Measurements from ENCODE around the gene SLC28A1. TPM values are rescaled to one million over a fixed set of nuclear protein-coding genes. Genes with fewer than 3 reads are reported as not detected.
A peak's percentile ranks its signal among the peaks of the same experiment; 100 is the strongest.

Gene SLC28A1
- total and polyA plus RNA-seq, 4 donors = 0.09 to 39.7 (median 18.3) TPM

DNA sequence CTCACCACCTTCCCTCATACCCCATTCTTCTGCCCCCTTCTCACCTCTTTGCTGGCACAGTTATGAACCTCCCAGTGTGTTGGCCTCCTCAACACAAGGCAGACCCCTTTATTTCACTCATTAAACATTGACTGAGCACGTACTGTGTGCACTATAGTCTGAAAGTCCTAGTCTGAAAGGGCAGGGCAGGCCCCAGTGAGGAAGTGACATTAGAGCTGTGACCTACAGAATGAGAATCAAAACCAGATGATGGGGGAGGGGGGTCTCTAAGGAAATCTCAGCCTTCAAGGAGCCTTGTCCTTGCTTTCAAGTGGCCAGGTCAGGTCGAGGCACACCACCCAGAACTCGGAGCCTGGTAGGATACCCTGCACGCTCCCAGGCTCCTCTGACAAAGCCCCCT is 3.5 kb downstream of the SLC28A1 start:
- Histone ChIP-seq H3K4me1 (ENCODE audit: control insufficient read depth in 4 of 4, insufficient read depth in 4 of 4, low read length in 3 of 4) (peaks cover 5 to 38% (median 12%) of the 10 kb centered on the region in 4 donors), H3K27ac (ENCODE audit: low read depth in 1 of 2, low read length in 2 of 2) (peak overlapping the region; percentile 93 to 99), H3K9me3 (ENCODE audit: control insufficient read depth in 4 of 4, low read length in 3 of 4) (no peaks in the 10 kb centered on the region), H3K36me3 (ENCODE audit: control insufficient read depth in 4 of 4, insufficient read depth in 3 of 4, low read depth in 1 of 4, low read length in 3 of 4) (peaks cover 4 to 27% (median 18%) of the 10 kb centered on the region in 4 donors), H3K4me3 (ENCODE audit: low read depth in 1 of 3, low read length in 3 of 3) (no peak overlapping the region), H3K27me3 (ENCODE audit: control insufficient read depth in 4 of 4, insufficient read depth in 4 of 4, low read length in 3 of 4) (no peaks in the 10 kb centered on the region), H3K9ac (ENCODE audit: low read depth in 1 of 2, low read length in 2 of 2) (no peak overlapping the region)
- no peak for DNase-seq (ENCODE audit: low spot score)
- no peak for TF ChIP-seq HNF4G (IDR thresholded peaks at IDR 0.05)
- TF ChIP-seq HNF4A (conservative IDR thresholded peaks at IDR 0.05) = peak in 1 of 2 donors; percentile 18
- WGBS = 87% methylated on average over 4 of the region's 4 CpGs

DNA sequence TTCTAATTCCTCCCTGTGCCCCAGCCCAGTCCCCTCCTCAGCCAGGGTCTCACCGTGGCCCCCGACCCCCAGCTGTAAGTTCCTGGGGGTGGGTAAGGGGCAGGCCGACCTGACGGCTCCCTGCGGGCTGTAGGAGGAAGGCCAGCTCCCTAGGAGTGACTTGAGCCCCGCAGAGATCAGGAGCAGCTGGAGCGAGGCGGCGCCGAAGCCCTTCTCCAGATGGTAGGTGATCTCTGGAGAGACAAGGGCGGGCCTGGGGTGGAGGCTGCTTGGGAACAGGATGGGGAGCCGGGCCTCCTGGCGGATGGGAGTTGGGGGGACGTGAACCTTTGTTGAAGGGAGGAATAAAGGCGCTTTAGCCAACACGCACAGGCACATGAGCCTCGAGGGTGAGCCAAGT is 4.2 kb downstream of the SLC28A1 start:
- no peak overlapping the region for H3K9ac ChIP-seq (ENCODE audit: low read depth in 1 of 2, low read length in 2 of 2)
- WGBS = 90% methylated on average over 17 of the region's 17 CpGs
- no peak overlapping the region for H3K27ac ChIP-seq (ENCODE audit: low read depth in 1 of 2, low read length in 2 of 2)
- TF ChIP-seq NR2F2 (IDR thresholded peaks at IDR 0.05) = no peak
- no peak for TF ChIP-seq TAF1 (conservative IDR thresholded peaks at IDR 0.05)
- TF ChIP-seq, protein P1, sequence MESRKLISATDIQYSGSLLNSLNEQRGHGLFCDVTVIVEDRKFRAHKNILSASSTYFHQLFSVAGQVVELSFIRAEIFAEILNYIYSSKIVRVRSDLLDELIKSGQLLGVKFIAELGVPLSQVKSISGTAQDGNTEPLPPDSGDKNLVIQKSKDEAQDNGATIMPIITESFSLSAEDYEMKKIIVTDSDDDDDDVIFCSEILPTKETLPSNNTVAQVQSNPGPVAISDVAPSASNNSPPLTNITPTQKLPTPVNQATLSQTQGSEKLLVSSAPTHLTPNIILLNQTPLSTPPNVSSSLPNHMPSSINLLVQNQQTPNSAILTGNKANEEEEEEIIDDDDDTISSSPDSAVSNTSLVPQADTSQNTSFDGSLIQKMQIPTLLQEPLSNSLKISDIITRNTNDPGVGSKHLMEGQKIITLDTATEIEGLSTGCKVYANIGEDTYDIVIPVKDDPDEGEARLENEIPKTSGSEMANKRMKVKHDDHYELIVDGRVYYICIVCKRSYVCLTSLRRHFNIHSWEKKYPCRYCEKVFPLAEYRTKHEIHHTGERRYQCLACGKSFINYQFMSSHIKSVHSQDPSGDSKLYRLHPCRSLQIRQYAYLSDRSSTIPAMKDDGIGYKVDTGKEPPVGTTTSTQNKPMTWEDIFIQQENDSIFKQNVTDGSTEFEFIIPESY (IDR thresholded peaks at IDR 0.05) = no peak
- no peak for TF ChIP-seq FOXA1 (IDR thresholded peaks at IDR 0.05)
- TF ChIP-seq RAD21 (IDR thresholded peaks at IDR 0.05) = no peak
- TF ChIP-seq GABPA (IDR thresholded peaks at IDR 0.05 in 1 of 2, conservative IDR thresholded peaks at IDR 0.05 in 1 of 2) = no peak
- TF ChIP-seq, protein P2, sequence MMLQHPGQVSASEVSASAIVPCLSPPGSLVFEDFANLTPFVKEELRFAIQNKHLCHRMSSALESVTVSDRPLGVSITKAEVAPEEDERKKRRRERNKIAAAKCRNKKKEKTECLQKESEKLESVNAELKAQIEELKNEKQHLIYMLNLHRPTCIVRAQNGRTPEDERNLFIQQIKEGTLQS (IDR thresholded peaks at IDR 0.05) = no peak
- TF ChIP-seq EGR1 (IDR thresholded peaks at IDR 0.05; ENCODE audit: low read depth in 2 of 2) = no peak
- TF ChIP-seq, protein P3, sequence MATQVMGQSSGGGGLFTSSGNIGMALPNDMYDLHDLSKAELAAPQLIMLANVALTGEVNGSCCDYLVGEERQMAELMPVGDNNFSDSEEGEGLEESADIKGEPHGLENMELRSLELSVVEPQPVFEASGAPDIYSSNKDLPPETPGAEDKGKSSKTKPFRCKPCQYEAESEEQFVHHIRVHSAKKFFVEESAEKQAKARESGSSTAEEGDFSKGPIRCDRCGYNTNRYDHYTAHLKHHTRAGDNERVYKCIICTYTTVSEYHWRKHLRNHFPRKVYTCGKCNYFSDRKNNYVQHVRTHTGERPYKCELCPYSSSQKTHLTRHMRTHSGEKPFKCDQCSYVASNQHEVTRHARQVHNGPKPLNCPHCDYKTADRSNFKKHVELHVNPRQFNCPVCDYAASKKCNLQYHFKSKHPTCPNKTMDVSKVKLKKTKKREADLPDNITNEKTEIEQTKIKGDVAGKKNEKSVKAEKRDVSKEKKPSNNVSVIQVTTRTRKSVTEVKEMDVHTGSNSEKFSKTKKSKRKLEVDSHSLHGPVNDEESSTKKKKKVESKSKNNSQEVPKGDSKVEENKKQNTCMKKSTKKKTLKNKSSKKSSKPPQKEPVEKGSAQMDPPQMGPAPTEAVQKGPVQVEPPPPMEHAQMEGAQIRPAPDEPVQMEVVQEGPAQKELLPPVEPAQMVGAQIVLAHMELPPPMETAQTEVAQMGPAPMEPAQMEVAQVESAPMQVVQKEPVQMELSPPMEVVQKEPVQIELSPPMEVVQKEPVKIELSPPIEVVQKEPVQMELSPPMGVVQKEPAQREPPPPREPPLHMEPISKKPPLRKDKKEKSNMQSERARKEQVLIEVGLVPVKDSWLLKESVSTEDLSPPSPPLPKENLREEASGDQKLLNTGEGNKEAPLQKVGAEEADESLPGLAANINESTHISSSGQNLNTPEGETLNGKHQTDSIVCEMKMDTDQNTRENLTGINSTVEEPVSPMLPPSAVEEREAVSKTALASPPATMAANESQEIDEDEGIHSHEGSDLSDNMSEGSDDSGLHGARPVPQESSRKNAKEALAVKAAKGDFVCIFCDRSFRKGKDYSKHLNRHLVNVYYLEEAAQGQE (IDR thresholded peaks at IDR 0.05) = no peak
- no peak for TF ChIP-seq FOXA2 (IDR thresholded peaks at IDR 0.05)
- no peak for DNase-seq (ENCODE audit: low spot score)
- no peaks in the 10 kb centered on the region for H3K9me3 ChIP-seq (ENCODE audit: control insufficient read depth in 4 of 4, low read length in 3 of 4)
- H3K4me3 ChIP-seq (ENCODE audit: low read depth in 1 of 3, low read length in 3 of 3) = no peak overlapping the region
- H3K36me3 ChIP-seq (ENCODE audit: control insufficient read depth in 4 of 4, insufficient read depth in 3 of 4, low read depth in 1 of 4, low read length in 3 of 4) = peaks cover 4 to 29% (median 22%) of the 10 kb centered on the region in 4 donors
- peaks cover 5 to 32% (median 12%) of the 10 kb centered on the region in 4 donors for H3K4me1 ChIP-seq (ENCODE audit: control insufficient read depth in 4 of 4, insufficient read depth in 4 of 4, low read length in 3 of 4)
- H3K27me3 ChIP-seq (ENCODE audit: control insufficient read depth in 4 of 4, insufficient read depth in 4 of 4, low read length in 3 of 4) = no peaks in the 10 kb centered on the region

DNA sequence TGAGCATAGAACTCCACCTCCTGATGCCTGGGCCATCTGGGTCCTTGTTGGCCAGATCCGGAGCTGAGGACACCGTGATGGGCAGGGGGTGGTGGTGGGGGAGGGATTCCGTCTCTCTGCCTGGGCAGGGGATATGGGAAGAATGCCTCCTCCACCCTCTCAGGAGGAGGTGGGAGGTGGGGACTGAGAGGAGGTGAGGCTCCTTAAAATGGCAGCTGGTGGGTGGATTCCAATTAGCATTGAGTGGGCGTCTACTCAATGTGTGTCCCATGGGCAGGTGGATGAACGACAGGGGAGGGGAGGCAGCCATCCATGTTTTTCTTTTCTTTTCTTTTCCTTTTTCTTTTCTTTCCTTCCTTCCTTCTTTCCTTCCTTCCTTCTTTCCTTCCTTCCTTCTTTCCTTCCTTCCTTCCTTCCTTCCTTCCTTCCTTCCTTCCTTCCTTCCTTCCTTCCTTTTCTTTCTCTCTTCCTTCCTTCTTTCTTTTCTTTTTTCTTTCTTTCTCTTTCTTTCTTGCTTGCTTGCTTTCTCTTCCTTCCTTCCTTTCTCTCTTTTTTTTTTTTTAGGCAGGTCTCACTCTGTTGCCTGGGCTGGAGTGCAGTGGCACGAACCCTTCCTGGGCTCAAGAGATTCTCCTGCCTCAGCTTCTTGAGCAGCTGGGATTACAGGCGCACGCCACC is 5.0 kb downstream of the SLC28A1 start:
- no peaks in the 10 kb centered on the region for H3K9me3 ChIP-seq (ENCODE audit: control insufficient read depth in 4 of 4, low read length in 3 of 4)
- peaks cover 4 to 37% (median 27%) of the 10 kb centered on the region in 4 donors for H3K36me3 ChIP-seq (ENCODE audit: control insufficient read depth in 4 of 4, insufficient read depth in 3 of 4, low read depth in 1 of 4, low read length in 3 of 4)
- no peak overlapping the region for H3K4me3 ChIP-seq (ENCODE audit: low read depth in 1 of 3, low read length in 3 of 3)
- H3K27ac ChIP-seq (ENCODE audit: low read depth in 1 of 2, low read length in 2 of 2) = no peak overlapping the region
- no peak overlapping the region for H3K9ac ChIP-seq (ENCODE audit: low read depth in 1 of 2, low read length in 2 of 2)
- 94% methylated on average over 8 of the region's 8 CpGs for WGBS
- peaks cover 2 to 26% (median 9%) of the 10 kb centered on the region in 4 donors for H3K4me1 ChIP-seq (ENCODE audit: control insufficient read depth in 4 of 4, insufficient read depth in 4 of 4, low read length in 3 of 4)
- H3K27me3 ChIP-seq (ENCODE audit: control insufficient read depth in 4 of 4, insufficient read depth in 4 of 4, low read length in 3 of 4) = no peaks in the 10 kb centered on the region
- DNase-seq (ENCODE audit: low spot score) = no peak
- TF ChIP-seq SP1 (IDR thresholded peaks at IDR 0.05) = no peak
